ENCODE data around the gene RFT1.
A peak's percentile ranks its signal among the peaks of the same experiment; 100 is the strongest.
"Not testable (repeated sequence)": the region's sequence is repeated elsewhere in the genome, so short reads cannot be mapped to it uniquely, and the experiment has no call there.

The RFT1 gene

DNA sequence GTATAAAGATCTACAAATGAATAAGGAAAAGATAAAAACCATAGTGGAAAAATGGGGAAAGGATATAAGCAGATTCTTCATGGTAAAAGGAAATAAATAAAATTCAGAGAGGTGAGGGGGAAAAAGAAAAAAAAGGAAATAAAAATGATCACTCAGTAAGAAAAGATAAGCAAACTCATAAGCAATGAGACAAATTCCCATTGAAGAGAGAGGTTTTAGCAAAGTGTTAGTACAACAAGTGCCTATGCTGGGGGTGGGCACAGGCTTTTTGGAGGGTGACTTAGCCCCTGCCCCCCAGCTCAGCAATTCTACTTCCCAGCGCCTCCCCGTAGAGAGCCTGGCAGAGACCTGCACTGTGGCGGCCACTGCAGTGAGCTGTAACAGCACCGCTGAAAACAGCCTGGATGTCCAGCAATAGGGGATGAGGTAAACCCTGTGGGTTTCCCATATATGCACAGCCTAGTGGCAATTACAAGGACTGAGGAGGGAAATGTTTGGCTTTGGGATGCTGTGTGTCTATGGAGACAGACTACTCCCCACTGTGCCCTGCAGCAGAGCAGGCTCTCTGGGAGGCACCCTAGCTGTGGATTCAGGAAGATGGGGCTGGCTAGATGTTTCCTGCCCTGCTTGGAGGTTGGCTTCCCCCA, 60.7 kb downstream of the RFT1 start:
- no peak for DNase-seq (ENCODE audit: low read depth in 2 of 2)

- no peak for DNase-seq (ENCODE audit: low read depth in 2 of 2)
These were observed 62.1 kb downstream of the RFT1 start for GRCh38 chr3:53068176-53068575.

DNA sequence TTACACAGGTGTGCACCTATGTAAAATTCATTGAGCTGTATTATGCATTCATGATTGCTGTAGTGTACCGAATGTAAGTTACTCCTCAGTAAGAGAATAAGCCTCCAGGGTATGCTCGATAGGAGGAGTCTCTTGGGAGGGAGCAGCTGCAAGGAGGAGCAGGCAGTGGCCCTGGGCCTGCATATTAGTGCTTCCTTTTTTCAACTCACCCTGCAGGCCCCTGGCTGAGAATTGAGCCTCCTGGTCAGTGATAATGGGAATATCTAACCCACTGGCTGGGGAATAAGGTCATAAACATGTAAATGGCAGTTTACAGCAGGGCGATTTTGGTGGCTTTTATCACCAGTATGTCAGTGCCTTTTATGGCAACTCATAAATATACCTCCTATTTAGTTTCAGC, 62.7 kb downstream of the RFT1 start:
- DNase-seq (ENCODE audit: low read depth in 2 of 2) = no peak

GRCh38 chr3:53065841-53066480, 64.3 kb downstream of the RFT1 start:
- DNase-seq (ENCODE audit: low read depth in 2 of 2) = no peak

DNA sequence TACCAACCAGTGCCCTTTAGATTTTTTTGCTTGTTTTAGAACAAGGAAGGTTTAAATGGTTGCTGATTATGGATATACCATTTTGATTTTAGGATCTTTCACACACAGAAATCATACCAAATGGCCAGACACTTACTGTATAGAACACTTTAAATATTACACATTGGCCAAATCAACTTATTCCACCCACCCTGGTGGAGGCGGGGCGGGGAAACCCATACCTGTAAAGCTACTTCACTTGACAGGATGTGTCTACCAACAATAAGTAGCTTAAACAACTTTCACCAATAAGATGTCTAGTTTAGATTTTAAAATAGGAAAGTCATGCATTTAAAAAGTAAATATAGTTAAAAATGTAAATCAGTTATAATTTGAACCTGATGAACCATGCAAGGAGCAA, 67.3 kb downstream of the RFT1 start:
- DNase-seq (ENCODE audit: low read depth in 2 of 2) = no peak

- DNase-seq (ENCODE audit: low read depth in 2 of 2) = no peak
These were observed 73.8 kb downstream of the RFT1 start for GRCh38 chr3:53056442-53056841.

DNA sequence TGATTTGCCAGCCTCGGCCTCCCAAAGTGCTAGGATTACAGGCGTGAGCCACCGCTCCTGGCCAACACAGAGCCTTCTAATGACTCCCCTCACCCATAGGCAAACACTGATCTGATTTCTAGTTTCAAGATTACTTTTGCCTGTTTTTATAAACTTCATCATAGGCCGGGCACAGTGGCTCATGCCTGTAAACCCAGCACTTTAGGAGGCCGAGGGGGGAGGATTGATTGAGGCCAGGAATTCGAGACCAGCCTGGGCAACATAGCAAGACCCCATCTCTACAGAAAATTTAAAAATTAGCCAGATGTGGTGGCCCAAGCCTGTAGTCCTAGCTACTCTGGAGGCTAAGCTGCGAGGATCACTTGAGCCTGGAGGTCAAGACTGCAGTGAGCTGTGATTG, 76.0 kb downstream of the RFT1 start:
- not testable (repeated sequence) for DNase-seq (ENCODE audit: low read depth in 2 of 2)

- no peak for DNase-seq (ENCODE audit: low read depth in 2 of 2)
These were observed 78.3 kb downstream of the RFT1 start for GRCh38 chr3:53051929-53052328.

DNA sequence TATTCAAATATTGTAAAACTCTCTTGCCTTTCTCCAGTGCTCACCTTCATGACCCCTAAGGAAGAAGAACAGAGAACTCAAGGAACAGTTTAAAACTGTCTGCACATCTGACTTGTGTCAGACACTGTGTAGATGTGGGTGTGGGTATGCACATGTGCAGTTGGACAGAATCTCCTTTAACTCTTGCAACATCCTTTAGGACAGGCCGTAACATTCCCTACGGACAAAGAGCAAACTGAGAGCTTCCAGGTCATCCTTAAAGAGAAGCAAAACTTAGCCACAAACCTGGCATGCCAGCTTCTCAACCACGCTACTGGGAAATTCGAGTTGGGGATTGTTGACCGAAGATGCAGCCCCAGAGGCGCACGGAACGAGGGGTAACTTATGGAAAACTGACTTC, 80.2 kb downstream of the RFT1 start:
- no peak for DNase-seq (ENCODE audit: low read depth in 2 of 2)

DNA sequence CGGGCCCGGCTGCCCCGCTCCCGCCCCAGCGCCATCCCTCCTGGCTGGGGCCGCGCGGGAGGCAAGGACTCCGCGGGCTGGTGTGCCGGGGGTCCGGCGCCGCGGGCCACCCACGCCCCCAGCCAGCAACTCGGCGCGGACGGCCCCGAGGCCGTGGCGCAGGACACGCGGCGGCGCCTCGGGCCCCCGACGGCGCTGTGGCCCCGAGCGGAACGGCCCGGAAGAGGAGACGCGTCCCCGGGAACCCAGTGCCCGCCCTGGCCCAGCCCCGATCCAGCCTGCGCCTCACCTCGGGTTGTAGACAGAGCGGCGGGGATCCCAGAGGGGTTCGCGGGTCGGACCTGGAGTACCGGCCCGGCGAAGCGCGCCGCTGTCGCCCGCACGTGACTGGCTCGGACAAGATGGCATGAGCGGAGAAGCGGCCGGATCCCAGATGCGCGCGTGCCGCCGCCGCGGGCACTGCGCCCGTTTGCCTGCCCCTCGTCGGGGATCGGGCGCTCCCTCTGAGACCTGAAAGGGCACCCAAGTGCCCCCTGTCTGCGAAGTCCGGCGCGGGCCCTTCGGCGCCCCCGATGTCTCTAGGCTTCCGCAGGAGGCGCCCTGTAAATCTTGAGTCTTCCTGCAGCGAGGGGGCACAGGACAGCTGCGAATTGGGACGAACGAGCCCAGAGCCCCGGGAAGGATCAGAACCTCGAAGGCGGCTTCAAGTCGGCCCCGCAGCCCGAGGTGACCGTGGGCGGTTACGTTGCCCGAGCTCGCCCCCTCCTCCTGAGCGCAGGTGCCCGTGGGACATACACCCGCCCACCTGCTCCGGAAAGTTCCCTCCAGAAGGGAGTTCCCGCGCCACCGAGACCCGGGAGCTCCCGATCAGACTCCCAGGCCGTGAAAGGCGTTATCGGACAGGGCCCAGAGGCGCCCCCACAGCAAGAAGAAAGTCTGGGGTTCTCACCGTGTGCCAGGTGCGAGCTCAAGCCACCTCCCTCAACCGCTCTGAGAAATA, 83.8 kb downstream of the RFT1 start:
- DNase-seq (ENCODE audit: low read depth in 2 of 2) = peak; percentile 32 to 53

DNA sequence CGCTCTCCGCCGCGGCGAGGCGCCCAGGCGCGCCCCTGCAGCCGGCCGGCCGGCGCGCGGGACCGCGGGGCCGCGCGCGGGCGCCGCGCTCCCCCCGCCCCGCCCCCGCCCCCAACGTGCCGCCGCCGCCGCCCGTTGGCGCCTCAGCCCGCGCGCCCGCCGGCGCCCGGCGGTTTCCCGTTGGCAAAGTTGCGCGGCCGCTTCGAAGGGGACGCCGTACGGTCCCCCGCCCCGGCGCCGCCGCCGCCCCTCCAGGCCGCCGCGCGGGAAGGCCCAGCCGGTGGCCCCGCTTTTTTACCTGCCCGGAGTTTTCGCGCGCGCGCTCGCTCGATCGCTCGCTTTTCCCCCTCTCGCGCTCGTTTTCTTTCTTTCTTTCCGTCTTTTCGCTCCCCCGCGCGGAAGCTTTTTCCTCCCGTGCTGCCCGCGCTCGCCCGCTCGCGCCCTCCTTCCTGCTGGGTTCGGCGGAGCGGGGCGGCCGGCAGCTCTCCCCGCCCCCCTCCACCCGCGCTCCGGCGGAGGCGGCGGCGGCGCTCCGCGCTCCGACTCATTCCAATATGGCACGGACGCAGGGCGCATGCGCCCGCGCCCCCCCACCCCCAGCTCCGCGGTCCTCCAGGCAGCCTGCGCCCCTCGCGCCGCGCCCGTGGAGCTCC, 84.6 kb downstream of the RFT1 start, which contains the start of gene SFMBT1:
Gene SFMBT1, minus strand, starts transcription at position 556 of the 653 bp plus-strand sequence. CDS start 76,945 bp downstream, outside the sequence.
- peak; percentile 63 to 68 for DNase-seq (ENCODE audit: low read depth in 2 of 2)

GRCh38 chr3:53044711-53045517, 85.3 kb downstream of the RFT1 start:
- DNase-seq (ENCODE audit: low read depth in 2 of 2) = peak; percentile 9 to 34

DNA sequence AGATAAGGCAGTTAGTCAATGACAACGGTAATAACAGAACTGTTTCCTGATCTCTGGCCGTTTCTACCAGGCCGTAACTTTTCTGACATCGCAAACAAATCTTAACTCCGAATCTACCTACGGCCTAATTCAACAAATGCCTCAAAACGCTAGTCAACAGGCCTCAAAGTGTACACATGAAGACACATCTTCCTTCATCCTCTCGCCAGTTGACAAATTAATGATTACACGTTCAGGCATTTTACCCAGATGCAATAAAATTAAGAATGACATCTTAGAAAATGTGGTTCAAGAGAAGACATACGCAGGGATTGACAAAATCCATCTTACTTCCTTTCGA, 85.9 kb downstream of the RFT1 start:
- DNase-seq (ENCODE audit: low read depth in 2 of 2) = no peak

GRCh38 chr3:53043738-53044137, 86.5 kb downstream of the RFT1 start:
- no peak for DNase-seq (ENCODE audit: low read depth in 2 of 2)

GRCh38 chr3:53042651-53043050, 87.6 kb downstream of the RFT1 start:
- DNase-seq (ENCODE audit: low read depth in 2 of 2) = no peak

- no peak for DNase-seq (ENCODE audit: low read depth in 2 of 2)
These were observed 89.8 kb downstream of the RFT1 start for GRCh38 chr3:53040351-53040820.

GRCh38 chr3:53039376-53039752, 90.9 kb downstream of the RFT1 start:
- no peak for DNase-seq (ENCODE audit: low read depth in 2 of 2)

DNA sequence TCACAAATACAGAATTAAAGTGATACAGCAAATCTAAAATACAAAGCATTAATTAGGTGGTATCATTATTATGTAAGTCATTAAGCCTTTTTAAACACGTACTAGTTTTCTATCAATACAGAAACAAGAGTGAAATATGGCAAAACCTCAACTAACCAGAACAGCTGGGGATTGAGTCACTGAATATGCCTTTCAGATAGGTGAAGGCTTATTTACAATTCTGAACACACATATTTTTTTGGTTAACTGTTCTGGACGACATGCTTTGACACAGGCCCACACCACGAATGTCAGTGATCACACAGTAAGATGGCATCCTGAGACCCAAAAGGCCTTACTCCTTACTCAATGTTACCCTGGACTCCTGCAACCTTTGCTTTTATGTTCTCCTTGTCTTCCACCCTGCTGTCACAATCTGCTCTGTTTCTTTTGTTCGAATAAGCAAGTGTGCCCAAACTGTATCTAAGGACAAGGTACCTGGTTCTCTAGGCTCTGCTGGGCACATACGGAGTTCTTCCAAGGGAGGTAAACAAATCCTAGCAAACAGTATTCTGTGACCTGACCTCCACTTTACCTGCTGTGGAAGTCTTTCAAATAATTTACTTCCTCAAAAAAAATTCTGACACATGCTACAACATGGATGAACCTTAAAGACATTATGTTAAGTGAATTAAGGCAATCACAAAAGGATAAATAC, 91.4 kb downstream of the RFT1 start:
- no peak for DNase-seq (ENCODE audit: low read depth in 2 of 2)
